GM19455 (cell line): ENCODE measurements around the gene QSOX2.

Experiments used
- ATAC-seq: cut with Tn5 transposase; IDR thresholded peaks from one replicate; pipeline ENCODE4 v1.9.1; 2021; ENCODE audit not compliant: unreplicated experiment

Gene QSOX2

GRCh38 chr9:136225748-136226679 is 19.6 kb downstream of the QSOX2 start:
- ATAC-seq = peak; percentile 66

DNA sequence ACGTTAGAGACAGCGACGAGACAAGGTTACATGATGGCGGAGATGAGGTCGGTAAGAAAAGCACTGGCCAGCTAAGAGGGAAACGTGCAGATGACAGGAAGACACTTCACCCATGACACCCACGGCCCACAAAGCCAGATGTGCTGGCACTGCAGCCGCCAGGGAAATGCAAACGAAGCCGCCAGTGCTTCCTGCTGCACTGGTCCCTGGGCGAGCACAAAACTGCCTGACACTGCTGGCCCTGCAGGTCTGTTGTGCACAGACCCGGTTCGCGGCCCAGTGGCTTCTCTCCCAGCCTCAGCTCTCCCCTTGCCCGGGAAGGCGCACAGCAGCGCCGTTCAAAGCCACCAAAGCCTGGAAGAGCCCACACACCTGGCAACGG is 20.3 kb downstream of the QSOX2 start:
- ATAC-seq = no peak

DNA sequence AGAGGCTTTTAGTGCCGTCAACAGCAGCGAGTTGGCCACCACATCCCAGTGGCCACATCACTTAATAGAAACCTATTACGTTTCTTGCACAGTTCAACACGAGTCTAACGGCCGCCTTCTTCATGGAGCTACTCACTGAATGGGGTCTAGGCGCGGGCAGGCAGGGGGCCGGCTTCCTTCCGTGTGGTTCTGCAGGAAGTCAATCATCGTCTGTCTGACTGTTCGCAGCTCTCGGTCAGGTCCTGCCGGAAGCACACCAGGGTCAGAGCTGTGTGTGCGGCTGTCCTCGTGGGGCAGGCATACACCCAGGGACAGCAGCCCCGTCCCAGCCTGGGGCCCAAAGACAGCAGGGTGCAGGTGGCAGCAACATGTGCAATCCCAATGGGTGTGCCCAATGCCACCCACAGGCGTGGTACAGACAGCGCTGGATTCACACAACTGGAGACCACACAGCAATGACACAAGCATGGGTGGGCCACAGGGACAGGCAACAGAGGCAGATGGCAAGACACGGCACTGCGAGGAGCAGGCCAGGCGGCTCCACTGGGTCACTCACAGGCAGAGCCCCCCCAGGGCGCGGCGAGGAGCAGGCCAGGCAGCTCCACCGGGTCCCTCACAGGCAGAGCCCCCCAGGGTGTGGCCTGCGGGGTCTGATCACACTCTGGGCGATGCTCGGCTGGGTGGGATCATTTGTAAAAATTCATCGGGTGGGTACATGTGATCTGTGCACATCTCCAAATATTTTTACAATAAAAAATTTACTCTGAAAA is 21.6 kb downstream of the QSOX2 start:
- no peak for ATAC-seq

DNA sequence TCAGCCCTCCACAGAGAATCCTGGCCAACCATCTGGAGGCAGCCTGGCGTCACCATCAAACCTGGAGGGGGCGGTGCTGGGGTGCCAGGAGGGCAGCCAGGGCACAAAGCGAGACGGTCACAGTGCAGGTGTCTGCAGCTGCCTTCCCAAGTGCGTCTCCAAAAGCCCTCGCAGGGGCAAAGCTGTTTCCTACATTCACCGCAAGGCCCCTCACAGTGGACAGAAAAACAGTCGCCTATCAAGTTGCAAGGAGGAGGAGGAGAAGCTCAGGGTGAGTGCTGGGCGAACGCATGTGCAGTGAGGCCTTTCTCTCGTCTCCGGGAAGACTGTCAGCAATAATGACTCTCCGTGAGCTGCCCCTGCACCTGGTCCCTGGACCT is 22.7 kb downstream of the QSOX2 start:
- no peak for ATAC-seq

- ATAC-seq = no peak
These were observed 23.3 kb downstream of the QSOX2 start for GRCh38 chr9:136222166-136222905.

DNA sequence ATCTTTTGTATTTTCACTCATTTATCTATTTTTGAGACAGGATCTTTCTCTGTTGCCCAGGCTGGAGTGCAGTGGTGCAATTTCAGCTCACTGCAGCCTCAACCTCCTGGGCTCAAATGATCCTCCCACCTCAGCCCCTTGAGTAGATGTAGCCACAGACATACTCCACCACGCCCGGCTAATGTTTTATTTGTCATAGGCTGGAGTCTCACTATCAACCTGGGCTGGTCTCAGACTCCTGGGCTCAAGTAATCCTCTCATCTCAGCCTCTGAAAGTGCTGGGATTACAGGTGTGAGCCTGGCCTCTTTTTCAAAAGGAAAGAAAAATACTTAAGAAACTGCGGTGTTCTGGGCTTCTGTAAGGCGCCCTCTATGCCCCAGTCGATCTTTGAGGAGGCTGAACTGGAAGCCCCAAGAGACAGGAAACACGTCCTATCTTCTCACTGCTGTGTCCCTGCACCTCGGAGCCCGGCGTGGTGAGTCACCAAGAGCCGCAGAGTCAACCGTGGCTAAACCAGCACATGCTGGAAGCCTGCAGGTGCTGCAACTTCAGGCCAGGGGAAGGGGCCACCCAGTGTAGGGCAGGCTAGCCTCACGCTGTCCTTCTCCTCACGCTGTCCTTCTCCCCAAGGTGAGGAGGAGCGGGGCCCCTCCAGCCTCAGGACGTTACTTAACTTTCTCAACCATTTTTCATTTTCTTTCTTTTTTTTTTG is 25.4 kb downstream of the QSOX2 start:
- ATAC-seq = no peak

DNA sequence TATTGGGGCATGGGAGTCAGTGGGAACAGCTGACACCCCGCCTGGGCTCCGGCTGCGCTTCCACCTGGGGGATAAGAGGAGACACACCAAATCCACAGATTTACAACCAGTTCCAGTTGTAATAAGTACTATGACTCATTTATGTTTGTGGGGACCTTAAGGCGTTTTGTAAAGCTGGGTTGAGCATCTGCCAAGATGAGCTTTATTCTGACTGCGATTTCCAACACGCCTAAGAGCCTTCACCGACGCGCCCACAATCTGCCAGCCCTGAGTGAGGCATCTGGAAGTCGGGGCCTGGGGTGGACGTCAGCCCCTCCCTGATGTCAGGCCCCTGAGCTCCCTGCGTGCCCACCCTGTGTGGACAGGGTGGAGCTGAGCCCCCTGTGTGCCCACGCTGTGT is 26.3 kb downstream of the QSOX2 start:
- no peak for ATAC-seq

DNA sequence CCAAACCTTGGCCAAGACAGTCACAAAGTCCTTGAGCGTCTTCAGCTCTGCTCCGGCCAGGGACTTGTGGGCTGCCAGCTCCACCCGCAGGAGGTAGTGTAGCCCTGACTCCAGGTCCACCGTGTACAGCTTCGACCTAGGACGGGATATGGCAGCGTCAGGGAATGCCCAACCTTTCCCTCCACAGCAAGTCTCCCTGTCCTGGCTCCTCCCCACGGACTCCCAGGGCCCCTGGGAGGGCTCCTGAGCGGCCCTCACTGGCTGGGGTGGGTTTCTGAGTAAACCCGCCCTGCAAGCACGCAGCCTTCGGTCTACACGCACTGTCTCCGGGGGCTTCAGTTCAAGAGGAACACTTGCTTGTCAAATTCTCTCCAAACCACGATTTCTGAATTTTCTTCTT is 26.9 kb downstream of the QSOX2 start:
- no peak for ATAC-seq

DNA sequence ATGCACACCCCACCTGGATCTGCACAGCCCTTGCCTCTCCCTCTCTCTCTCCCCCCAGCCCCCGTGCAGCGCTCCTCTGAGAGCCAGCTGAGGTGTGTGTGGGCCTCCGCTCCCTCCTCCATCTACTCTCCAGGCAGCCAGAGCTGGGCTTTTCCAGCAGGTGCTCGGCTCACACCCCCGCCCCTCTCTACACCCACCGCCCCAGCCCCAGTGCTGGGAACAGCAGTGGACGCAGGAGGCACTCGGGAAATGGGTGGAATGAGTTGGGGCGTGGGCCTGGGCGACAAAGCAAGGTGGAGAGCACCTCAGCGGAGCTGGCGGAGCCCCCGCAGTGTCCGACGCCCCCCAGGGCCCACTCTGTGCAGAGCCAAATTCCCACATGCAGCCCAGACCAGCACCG is 27.3 kb downstream of the QSOX2 start:
- no peak for ATAC-seq

GRCh38 chr9:136216541-136217244 is 28.9 kb downstream of the QSOX2 start:
- no peak for ATAC-seq

DNA sequence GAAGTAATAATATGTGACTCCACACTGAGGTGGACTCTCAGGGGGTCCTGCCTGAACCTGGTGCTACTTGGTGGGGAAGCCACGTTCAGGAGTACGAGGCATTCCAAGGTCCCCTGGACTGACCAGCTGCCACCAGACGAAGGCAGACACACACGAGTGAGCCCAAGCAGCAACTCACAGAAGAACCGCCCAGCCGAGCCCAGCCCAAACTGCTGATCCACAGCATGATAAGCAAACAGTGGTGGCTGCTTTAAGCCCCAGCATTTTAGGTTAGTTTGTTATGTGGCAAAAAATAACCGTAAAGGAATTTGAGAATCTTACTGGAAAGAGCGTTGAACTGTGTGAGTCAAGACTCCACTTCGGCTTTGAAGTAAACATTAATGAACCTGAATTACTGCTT is 31.9 kb downstream of the QSOX2 start:
- no peak for ATAC-seq

GRCh38 chr9:136212345-136212950 is 33.2 kb downstream of the QSOX2 start:
- ATAC-seq = no peak

DNA sequence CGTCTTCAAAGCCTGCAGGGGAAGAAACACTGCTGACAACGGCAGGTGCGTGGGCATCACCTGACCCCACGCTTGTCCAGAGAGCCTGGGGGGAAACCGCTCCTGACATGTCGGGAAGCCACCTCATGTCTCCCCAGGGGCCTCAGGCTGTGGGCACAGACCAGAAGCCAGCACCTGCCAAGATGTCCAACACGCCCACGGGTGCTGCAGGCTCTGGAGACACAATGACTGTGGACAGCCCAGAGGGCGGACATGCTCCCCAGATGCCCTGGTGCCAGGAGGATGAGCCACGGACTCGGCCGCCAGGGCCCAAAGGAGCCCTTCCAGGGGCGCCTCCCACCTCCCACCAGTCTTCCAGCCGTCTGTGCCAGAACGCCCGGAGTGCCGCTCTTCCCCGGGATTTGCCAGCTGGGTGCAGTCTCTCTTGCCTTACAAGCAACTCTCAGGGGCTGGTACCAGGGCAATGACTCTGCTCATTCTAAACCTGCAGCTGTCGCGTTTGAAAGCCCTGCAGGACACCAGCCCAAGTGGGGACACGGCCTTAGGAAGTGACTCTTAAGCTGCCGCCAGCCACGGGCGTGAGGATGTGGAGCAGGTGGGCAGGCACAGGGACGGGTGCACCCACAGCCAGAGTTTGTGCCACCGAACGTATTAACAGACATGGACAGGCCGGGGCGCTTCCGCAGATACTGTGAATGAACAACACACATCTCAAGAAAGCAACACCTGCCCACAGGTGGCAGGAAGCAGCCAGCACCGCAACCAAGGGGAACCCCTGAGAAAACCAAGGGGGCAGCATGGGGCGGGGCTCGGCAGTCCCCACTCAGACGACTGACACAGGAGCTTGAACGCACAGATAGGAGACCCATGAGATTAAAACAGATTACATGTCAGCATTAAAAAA is 33.9 kb downstream of the QSOX2 start:
- no peak for ATAC-seq

DNA sequence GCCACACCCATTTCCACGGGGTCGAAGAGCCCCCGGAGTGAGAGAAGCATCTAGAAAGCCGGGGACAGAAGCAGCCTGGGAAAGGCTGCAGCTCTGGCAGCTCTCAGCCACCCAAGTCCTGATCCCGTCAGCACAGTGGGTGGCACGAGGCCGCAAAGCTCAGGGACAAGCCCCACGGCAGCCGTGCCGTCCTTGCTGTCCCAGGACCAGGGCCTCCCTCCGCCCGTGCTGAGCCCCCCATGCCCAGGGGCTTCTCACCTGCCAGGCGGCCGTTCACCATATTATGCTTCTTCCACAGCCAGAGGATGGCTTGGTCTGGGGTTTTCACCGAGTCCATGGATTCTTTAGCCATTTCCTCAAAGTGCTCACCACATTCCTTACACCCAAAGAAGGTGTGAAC is 34.6 kb downstream of the QSOX2 start:
- no peak for ATAC-seq

DNA sequence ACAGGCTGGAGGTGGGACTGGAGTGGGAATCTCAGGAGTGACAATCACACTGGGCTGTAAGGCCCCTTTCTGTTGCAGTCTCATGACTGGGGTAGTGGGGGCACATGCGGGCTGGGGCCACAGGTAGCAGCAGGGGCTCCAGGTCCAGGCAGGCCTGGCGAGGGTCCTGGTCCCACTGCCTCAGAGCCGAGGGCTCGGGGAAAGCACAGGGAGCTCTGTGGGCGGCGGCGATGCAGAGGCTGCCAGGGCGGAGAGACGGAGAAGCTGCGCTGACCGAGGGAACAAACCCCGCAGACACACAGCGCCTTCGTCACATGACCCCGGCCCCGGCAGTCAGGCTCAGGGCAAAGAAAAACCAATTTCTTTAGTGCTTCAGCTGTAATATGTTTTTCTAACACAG is 35.3 kb downstream of the QSOX2 start:
- no peak for ATAC-seq

DNA sequence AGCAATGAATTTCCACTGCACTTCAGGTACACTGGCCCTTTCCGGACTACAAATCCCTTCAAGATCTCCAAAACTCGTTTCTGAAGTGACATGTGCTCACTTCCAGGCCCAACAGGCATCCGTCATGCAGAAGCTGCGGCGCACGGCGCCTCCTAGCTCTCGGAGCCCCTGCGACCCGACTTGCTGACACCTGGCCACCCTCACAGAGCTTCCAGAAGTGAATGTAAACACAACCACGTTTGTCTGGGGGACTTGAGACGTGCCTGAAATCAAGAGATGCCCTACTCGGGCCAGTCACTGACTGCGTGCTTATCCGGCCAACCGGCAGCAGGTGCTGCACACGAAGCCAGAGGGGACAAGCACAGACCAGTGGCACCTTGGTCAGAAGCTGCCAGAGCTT is 35.8 kb downstream of the QSOX2 start:
- ATAC-seq = no peak

GRCh38 chr9:136209232-136209631 is 36.4 kb downstream of the QSOX2 start:
- ATAC-seq = no peak

DNA sequence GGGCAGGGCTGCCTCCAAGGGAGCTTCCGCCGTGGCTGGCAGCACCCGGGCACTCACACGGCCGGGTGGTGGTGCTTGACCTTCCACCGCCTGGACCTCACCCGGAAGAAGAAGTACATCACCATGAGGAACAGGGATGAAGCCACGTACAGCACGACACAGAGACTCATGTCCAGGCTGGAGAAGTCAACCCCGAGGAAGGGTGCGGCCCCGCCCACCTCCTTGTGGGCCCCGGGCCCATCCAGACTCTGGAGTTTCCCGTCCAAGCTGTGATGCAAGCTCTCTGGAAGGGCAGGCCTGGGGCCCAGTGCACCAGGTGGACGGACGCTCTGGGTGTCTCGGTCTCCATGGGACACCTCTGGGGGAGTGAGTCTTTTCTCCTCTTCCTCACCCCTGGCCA is 36.9 kb downstream of the QSOX2 start:
- no peak for ATAC-seq

- ATAC-seq = no peak
These were observed 38.0 kb downstream of the QSOX2 start for GRCh38 chr9:136207616-136208015.
